Upper lobe of left lung (tissue), 4 donors: ENCODE data around the gene MCTP2.

Experiments
- CTCF ChIP-seq, 6 experiments: fragments of 450-650 bp in 4 of 6; fragments of 200-600 bp in 2 of 6; sonication (generic) in 2 of 6; IDR thresholded peaks; one replicate each; pipeline ENCODE4 v1.5.1; 2016 to 2019; ENCODE audit warnings: antibody characterized with exemption in 6 of 6
- EP300 ChIP-seq, 4 donors: sonication (generic); formaldehyde crosslinking; IDR thresholded peaks; one replicate each; pipeline ENCODE4 v1.5.1; 2017; ENCODE audit warnings: antibody characterized with exemption in 4 of 4, control low read depth in 2 of 4
- POLR2A ChIP-seq, 4 donors: fragments of 450-650 bp; IDR thresholded peaks; one replicate each; pipeline ENCODE4 v1.5.1; 2016 to 2017; ENCODE audit warnings: antibody characterized with exemption in 4 of 4, mild to moderate bottlenecking in 2 of 4
- POLR2AphosphoS5 ChIP-seq, 2 donors: sonication (generic); formaldehyde crosslinking; IDR thresholded peaks; one replicate each; pipeline ENCODE4 v1.5.1; 2017; ENCODE audit warnings: antibody characterized with exemption in 2 of 2

- TF ChIP-seq CTCF (IDR thresholded peaks at IDR 0.05): no peak
- TF ChIP-seq POLR2A (IDR thresholded peaks at IDR 0.05): no peak
- no peak for TF ChIP-seq EP300 (IDR thresholded peaks at IDR 0.05)
- TF ChIP-seq POLR2AphosphoS5 (IDR thresholded peaks at IDR 0.05): no peak
These were observed 180.5 kb downstream of the MCTP2 start for GRCh38 chr15:94411846-94412245.
